ENCODE data around the gene INSL3. TPM values are rescaled to one million over a fixed set of nuclear protein-coding genes. Genes with fewer than 3 reads are reported as not detected.

Gene INSL3
- total RNA-seq, 1 donor from 2014 or later = 0.36 TPM

DNA sequence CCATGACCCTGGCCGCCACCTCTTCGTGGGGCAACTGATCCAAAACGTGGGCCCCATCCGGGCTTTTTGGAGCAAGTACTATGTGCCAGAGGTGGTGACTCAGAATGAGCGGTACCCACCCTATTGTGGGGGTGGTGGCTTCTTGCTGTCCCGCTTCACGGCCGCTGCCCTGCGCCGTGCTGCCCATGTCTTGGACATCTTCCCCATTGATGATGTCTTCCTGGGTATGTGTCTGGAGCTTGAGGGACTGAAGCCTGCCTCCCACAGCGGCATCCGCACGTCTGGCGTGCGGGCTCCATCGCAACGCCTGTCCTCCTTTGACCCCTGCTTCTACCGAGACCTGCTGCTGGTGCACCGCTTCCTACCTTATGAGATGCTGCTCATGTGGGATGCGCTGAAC is 9.6 kb downstream of the INSL3 start:
- TF ChIP-seq, protein P1, sequence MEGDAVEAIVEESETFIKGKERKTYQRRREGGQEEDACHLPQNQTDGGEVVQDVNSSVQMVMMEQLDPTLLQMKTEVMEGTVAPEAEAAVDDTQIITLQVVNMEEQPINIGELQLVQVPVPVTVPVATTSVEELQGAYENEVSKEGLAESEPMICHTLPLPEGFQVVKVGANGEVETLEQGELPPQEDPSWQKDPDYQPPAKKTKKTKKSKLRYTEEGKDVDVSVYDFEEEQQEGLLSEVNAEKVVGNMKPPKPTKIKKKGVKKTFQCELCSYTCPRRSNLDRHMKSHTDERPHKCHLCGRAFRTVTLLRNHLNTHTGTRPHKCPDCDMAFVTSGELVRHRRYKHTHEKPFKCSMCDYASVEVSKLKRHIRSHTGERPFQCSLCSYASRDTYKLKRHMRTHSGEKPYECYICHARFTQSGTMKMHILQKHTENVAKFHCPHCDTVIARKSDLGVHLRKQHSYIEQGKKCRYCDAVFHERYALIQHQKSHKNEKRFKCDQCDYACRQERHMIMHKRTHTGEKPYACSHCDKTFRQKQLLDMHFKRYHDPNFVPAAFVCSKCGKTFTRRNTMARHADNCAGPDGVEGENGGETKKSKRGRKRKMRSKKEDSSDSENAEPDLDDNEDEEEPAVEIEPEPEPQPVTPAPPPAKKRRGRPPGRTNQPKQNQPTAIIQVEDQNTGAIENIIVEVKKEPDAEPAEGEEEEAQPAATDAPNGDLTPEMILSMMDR (IDR thresholded peaks at IDR 0.05; ENCODE audit: unreplicated experiment) = no peak
- Mint-ChIP-seq H3K27me3 (ENCODE audit: unreplicated experiment) (peaks cover 6% of the 10 kb centered on the region), H3K4me1 (ENCODE audit: unreplicated experiment) (no peaks in the 10 kb centered on the region), H3K36me3 (ENCODE audit: low read depth, unreplicated experiment) (no peaks in the 10 kb centered on the region), H3K27ac (ENCODE audit: unreplicated experiment) (no peak overlapping the region), H3K4me3 (ENCODE audit: unreplicated experiment) (no peak overlapping the region), H3K9me3 (ENCODE audit: unreplicated experiment) (no peaks in the 10 kb centered on the region)
- DNase-seq (ENCODE audit: low spot score) = no peak

DNA sequence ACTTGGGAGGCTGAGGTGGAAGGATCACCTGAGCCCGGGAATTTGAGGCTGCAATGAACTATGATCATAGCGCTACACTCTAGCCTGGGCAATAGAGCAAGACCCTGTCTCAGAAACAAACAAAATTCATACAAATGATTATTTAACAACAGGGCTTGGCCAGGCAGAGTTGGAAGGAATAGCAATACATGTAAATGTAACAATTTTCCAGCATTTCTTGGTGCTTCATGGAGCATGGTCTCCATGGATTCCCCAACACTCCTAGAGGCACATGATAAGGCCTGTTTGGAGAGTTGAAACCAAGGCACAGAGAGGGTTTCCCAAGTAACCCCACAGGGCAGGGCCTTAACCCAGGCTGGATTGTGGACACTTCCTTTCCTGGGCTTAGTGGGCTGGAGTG is 10.2 kb downstream of the INSL3 start:
- no peak overlapping the region for H3K4me3 Mint-ChIP-seq (ENCODE audit: unreplicated experiment)
- no peak for DNase-seq (ENCODE audit: low spot score)

DNA sequence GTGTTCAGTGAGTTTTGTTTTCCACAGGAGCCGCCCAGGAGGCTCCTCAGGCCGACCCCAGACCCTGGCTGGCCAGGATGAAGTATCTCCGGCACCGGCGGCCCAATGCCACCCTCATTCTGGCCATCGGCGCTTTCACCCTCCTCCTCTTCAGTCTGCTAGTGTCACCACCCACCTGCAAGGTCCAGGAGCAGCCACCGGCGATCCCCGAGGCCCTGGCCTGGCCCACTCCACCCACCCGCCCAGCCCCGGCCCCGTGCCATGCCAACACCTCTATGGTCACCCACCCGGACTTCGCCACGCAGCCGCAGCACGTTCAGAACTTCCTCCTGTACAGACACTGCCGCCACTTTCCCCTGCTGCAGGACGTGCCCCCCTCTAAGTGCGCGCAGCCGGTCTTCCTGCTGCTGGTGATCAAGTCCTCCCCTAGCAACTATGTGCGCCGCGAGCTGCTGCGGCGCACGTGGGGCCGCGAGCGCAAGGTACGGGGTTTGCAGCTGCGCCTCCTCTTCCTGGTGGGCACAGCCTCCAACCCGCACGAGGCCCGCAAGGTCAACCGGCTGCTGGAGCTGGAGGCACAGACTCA is 13.5 kb downstream of the INSL3 start:
- Mint-ChIP-seq H3K27me3 (ENCODE audit: unreplicated experiment) (peaks cover 4% of the 10 kb centered on the region), H3K27ac (ENCODE audit: unreplicated experiment) (no peak overlapping the region), H3K4me3 (ENCODE audit: unreplicated experiment) (no peak overlapping the region), H3K9me3 (ENCODE audit: unreplicated experiment) (no peaks in the 10 kb centered on the region), H3K4me1 (ENCODE audit: unreplicated experiment) (no peaks in the 10 kb centered on the region), H3K36me3 (ENCODE audit: low read depth, unreplicated experiment) (no peaks in the 10 kb centered on the region)
- TF ChIP-seq, protein P1 (IDR thresholded peaks at IDR 0.05; ENCODE audit: unreplicated experiment) = no peak
- no peak for DNase-seq (ENCODE audit: low spot score)

More for the DNA sequence above, 10.2 kb downstream of the INSL3 start:
- no peaks in the 10 kb centered on the region for H3K4me1 Mint-ChIP-seq (ENCODE audit: unreplicated experiment)
- H3K36me3 Mint-ChIP-seq (ENCODE audit: low read depth, unreplicated experiment) = no peaks in the 10 kb centered on the region
- H3K9me3 Mint-ChIP-seq (ENCODE audit: unreplicated experiment) = no peaks in the 10 kb centered on the region
- TF ChIP-seq, protein P1 (IDR thresholded peaks at IDR 0.05; ENCODE audit: unreplicated experiment) = no peak
- H3K27me3 Mint-ChIP-seq (ENCODE audit: unreplicated experiment) = peaks cover 6% of the 10 kb centered on the region
- H3K27ac Mint-ChIP-seq (ENCODE audit: unreplicated experiment) = no peak overlapping the region

DNA sequence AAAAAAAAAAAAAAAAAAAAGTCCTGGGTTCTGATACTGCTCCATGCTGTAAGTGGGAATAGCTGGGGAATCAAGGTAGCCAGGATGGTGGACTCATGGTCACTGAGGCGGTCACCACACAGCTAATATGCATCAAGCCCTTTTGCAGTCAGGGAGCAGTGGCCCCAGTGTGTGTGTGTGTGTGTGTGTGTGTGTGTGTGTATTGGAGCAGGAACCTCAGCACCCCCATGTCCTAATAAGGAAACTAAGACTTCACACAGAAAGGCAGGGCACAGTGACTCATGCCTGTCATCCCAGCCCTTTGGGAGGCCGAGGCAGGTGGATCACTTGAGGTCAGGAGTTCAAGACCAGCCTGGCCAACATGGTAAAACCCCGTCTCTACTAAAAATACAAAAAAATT is 14.4 kb downstream of the INSL3 start:
- TF ChIP-seq, protein P1 (IDR thresholded peaks at IDR 0.05; ENCODE audit: unreplicated experiment) = no peak
- H3K4me1 Mint-ChIP-seq (ENCODE audit: unreplicated experiment) = no peaks in the 10 kb centered on the region
- H3K27ac Mint-ChIP-seq (ENCODE audit: unreplicated experiment) = no peak overlapping the region
- H3K9me3 Mint-ChIP-seq (ENCODE audit: unreplicated experiment) = no peaks in the 10 kb centered on the region
- no peak overlapping the region for H3K4me3 Mint-ChIP-seq (ENCODE audit: unreplicated experiment)
- no peaks in the 10 kb centered on the region for H3K36me3 Mint-ChIP-seq (ENCODE audit: low read depth, unreplicated experiment)
- peaks cover 6% of the 10 kb centered on the region for H3K27me3 Mint-ChIP-seq (ENCODE audit: unreplicated experiment)
- no peak for DNase-seq (ENCODE audit: low spot score)

DNA sequence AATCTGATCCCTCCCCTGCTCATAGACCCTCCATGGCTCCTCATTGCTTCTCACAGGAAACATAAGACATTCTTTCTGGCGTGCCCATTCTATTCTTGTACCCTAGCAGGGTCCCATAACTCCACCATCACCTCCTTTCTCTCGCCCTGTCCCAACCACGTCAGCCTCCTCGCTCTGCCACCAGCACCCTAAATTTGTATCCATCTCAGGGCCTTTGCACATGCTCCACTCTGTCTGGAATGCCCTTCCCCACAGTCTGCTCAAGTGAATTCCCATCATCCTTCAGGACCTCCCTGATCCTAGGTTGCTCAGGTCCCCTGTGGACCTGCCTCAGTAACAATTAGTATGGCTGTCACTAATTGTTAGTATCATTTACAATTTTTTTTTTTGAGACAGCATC is 15.9 kb downstream of the INSL3 start:
- Mint-ChIP-seq H3K27me3 (ENCODE audit: unreplicated experiment) (peaks cover 8% of the 10 kb centered on the region), H3K27ac (ENCODE audit: unreplicated experiment) (no peak overlapping the region), H3K36me3 (ENCODE audit: low read depth, unreplicated experiment) (no peaks in the 10 kb centered on the region), H3K4me3 (ENCODE audit: unreplicated experiment) (peak overlapping the region; percentile 3), H3K4me1 (ENCODE audit: unreplicated experiment) (no peaks in the 10 kb centered on the region), H3K9me3 (ENCODE audit: unreplicated experiment) (no peaks in the 10 kb centered on the region)
- DNase-seq (ENCODE audit: low spot score) = no peak
- TF ChIP-seq, protein P1 (IDR thresholded peaks at IDR 0.05; ENCODE audit: unreplicated experiment) = no peak

Data from endothelial cell (in vitro differentiated cells).